Transverse colon (tissue), 4 donors: Measurements from ENCODE around the gene ZNF619. TPM values are rescaled to one million over a fixed set of nuclear protein-coding genes. Genes with fewer than 3 reads are reported as not detected.

Experiments
- DNase-seq: peaks from one replicate; pipeline ENCODE4 v3.0.0-alpha.2; 2019
- H3K27ac ChIP-seq, 4 donors: fragments of 200-600 bp; sonication (generic); 2 replicates each; pipeline ENCODE4 v1.5.1; 2016 to 2018; ENCODE audit warnings: inconsistent platforms in 4 of 4
- H3K27me3 ChIP-seq: fragments of 200-600 bp; sonication (generic); 2 replicates; pipeline ENCODE4 v1.5.1; 2017; ENCODE audit warnings: inconsistent platforms
- H3K36me3 ChIP-seq, 4 donors: fragments of 200-600 bp; sonication (generic); 2 replicates each; pipeline ENCODE4 v1.5.1; 2017 to 2019; ENCODE audit warnings: inconsistent platforms in 4 of 4
- H3K4me1 ChIP-seq, 4 donors: fragments of 200-600 bp; sonication (generic); 2 replicates each; pipeline ENCODE4 v1.5.1; 2017 to 2020; ENCODE audit warnings: inconsistent platforms in 4 of 4
- H3K4me3 ChIP-seq, 4 donors: fragments of 200-600 bp; sonication (generic); 1 replicate in 1 of 4; 2 replicates in 3 of 4; pipeline versions ENCODE4 v1.5.1 to v1.6.1; 2017 to 2019; ENCODE audit warnings: inconsistent platforms in 4 of 4
- H3K9me3 ChIP-seq, 2 donors: fragments of 200-600 bp; sonication (generic); 2 replicates each; pipeline ENCODE4 v1.5.1; 2017 to 2019; ENCODE audit warnings: inconsistent platforms in 2 of 2
- EP300 ChIP-seq: sonication (generic); formaldehyde crosslinking; IDR thresholded peaks from one replicate; pipeline ENCODE4 v1.6.1; 2017; ENCODE audit warnings: antibody characterized with exemption, low read depth
- POLR2A ChIP-seq: fragments of 450-650 bp; IDR thresholded peaks from one replicate; pipeline ENCODE4 v1.6.1; 2016; ENCODE audit warnings: antibody characterized with exemption, mild to moderate bottlenecking, moderate library complexity
- POLR2AphosphoS5 ChIP-seq, 3 donors: sonication (generic); formaldehyde crosslinking; IDR thresholded peaks; one replicate each; pipeline ENCODE4 v1.6.1; 2016; ENCODE audit warnings: antibody characterized with exemption in 3 of 3
- WGBS, 2 donors: methylation state at CpG; one replicate each; pipeline ENCODE4 v1.1.5; 2018; ENCODE audit warnings: low coverage in 1 of 2; 5-methylcytosine and 5-hydroxymethylcytosine counted together
- in situ Hi-C, 4 donors: fragments of 200-750 bp; cut with MboI; loops; one replicate each; pipeline versions ENCODE4 v1.15.0 to v1.15.1; 2017; ENCODE audit warnings: low sequenced_read_pairs in 3 of 4, low pct_ligation_motif_present in 1 of 4, low pct_unique_long_range_greater_than_20kb in 1 of 4
- intact Hi-C: fragments of 100-400 bp; cut with DNase I; formaldehyde crosslinking; loops from one replicate; pipeline ENCODE4 v1.15.1; 2023; ENCODE audit warnings: low total_unique reads
- total RNA-seq, 4 donors: library from RNA; depleted of rRNA; stranded (reverse); fragments of >200 nt; gene quantifications; one replicate each; pipeline ENCODE4 v1.1.0, GENCODE V29; 2016
- TF ChIP-seq, protein P1 (sequence below), 5 experiments: fragments of 200-600 bp in 3 of 5; fragments of 450-650 bp in 2 of 5; sonication (generic) in 3 of 5; IDR thresholded peaks; 1 replicate in 2 of 5; 2 replicates in 3 of 5; pipeline ENCODE4 v1.5.1; 2016 to 2017; ENCODE audit warnings: antibody characterized with exemption in 5 of 5, inconsistent platforms in 3 of 5, mild to moderate bottlenecking in 2 of 5, moderate library complexity in 1 of 5

The ZNF619 gene
- total RNA-seq, 4 donors from 2014 or later = 2.0 to 7.9 (median 4.8) TPM

- 49 to 64% methylated on average over 5 of the region's 5 CpGs for WGBS, 2 donors
- in situ Hi-C loops = no loop called here
- DNase-seq = no peak
Measured at GRCh38 chr3:40504636-40505430, 27.9 kb downstream of the ZNF619 start.

DNA sequence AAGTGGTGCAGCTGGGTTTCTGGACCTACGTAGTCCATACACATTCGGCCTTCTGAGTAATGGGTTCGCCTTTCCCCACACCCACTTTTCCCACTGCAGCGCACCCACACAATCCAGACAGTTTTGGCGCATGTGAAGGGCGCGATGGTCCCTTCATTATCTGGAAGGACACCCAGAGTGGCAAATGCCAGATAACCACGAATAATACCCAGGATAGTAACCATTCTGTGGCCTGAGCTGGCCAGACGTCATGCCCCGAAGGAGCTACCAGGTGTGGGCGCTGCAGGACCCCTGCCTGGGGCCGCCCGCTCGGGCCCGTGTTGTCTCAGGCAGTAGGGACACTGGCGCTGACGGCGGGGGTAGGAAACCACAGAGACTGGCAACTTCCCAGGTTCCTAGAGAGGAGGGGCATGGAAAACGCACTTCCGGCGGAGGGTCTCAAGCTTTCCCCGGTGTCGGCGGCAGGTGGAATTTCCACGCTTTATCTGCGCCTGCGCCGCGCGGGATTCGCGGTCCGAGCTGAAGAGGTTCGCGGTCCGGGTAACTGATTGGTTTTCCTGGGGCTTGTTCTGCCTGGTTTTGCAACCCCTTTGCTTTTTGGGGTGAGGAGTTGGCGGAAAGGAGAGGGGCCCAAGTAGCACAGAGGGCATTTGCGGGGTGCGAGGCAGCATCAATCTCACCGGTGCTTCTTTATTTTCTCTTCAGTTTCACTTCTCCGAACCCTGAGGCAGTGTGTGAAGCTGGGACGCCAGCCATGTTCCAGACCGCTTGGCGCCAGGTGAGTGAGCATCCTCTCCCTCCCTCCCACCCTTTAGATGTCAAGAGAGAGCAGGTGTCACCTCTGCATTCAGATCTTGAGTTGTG is 28.9 kb downstream of the ZNF619 start, which contains the start of gene ZNF620:
Gene ZNF620 (plus strand): TSS at position 441 of the 864 bp plus-strand sequence. CDS start 314 bp downstream, at position 755.
- intact Hi-C loops = no loop called here
- in situ Hi-C loops = no loop called here
- TF ChIP-seq EP300 (no peak), POLR2A (peak; percentile 66), POLR2AphosphoS5 (IDR thresholded peaks at IDR 0.05) (peak; percentile 47 to 73 (median 70))
- TF ChIP-seq, protein P1, sequence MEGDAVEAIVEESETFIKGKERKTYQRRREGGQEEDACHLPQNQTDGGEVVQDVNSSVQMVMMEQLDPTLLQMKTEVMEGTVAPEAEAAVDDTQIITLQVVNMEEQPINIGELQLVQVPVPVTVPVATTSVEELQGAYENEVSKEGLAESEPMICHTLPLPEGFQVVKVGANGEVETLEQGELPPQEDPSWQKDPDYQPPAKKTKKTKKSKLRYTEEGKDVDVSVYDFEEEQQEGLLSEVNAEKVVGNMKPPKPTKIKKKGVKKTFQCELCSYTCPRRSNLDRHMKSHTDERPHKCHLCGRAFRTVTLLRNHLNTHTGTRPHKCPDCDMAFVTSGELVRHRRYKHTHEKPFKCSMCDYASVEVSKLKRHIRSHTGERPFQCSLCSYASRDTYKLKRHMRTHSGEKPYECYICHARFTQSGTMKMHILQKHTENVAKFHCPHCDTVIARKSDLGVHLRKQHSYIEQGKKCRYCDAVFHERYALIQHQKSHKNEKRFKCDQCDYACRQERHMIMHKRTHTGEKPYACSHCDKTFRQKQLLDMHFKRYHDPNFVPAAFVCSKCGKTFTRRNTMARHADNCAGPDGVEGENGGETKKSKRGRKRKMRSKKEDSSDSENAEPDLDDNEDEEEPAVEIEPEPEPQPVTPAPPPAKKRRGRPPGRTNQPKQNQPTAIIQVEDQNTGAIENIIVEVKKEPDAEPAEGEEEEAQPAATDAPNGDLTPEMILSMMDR (IDR thresholded peaks at IDR 0.05) = peak in 3 of 5 experiments; percentile 15 to 35 (median 29)
- WGBS, 2 donors = 5 to 10% methylated on average over 2 to 41 of the region's 44 CpGs
- Histone ChIP-seq H3K36me3 (no peaks in the 10 kb centered on the region), H3K4me1 (peaks cover 0 to 16% (median 13%) of the 10 kb centered on the region in 4 donors), H3K4me3 (peak within 1 kb of the TSS; percentile 55 to 77 (median 67)), H3K9me3 (no peaks in the 10 kb centered on the region), H3K27me3 (no peaks in the 10 kb centered on the region), H3K27ac (peak within 1 kb of the TSS; percentile 77 to 86 (median 83))
- DNase-seq = peak; percentile 83

More at GRCh38 chr3:40504636-40505430, 27.9 kb downstream of the ZNF619 start:
- peak; percentile 43 to 59 (median 56) for TF ChIP-seq POLR2AphosphoS5 (IDR thresholded peaks at IDR 0.05)
- TF ChIP-seq, protein P1 (IDR thresholded peaks at IDR 0.05) = no peak
- H3K4me1 ChIP-seq = peaks cover 0 to 16% (median 13%) of the 10 kb centered on the region in 4 donors
- peak overlapping the region in 2 of 4 donors; percentile 55 to 63 for H3K4me3 ChIP-seq
- no peaks in the 10 kb centered on the region for H3K27me3 ChIP-seq
- no peaks in the 10 kb centered on the region for H3K9me3 ChIP-seq
- intact Hi-C loops = no loop called here
- peak overlapping the region in 3 of 4 donors; percentile 77 to 86 (median 82) for H3K27ac ChIP-seq
- H3K36me3 ChIP-seq = no peaks in the 10 kb centered on the region

DNA sequence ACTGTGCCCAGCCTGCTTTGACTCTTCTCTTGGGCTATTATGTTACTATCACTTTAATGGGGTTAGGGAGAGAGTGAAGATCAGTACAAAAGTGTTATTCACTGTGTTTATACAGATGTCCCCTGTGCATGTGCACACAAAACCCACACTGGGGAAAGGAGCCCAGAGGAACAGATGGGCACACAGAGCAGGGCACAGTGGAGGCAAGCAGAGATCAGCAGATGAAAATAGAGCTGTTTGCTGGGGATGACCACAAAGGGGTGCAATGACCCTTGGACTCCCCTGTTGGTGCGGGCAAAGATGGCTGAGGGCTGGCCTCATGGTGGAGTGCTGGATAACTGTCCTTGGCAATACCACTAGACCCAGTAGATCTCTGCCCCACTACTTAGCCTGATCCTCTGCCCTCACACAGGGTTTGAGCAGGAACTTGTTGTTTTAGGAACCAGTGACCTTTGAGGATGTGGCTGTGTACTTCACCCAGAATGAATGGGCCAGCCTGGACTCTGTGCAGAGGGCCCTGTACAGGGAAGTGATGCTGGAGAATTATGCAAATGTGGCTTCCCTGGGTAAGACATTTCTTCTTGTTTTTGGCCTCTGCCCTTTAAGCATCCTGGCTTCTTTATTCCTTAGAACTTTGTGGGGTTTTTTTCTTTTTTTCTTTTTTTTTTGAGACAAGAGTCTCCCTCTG is 34.3 kb downstream of the ZNF619 start:
- Histone ChIP-seq H3K27ac (no peak overlapping the region), H3K36me3 (peaks cover 0 to 15% (median 0%) of the 10 kb centered on the region in 4 donors), H3K4me3 (no peak overlapping the region), H3K27me3 (no peaks in the 10 kb centered on the region), H3K9me3 (no peaks in the 10 kb centered on the region), H3K4me1 (peaks cover 0 to 7% (median 3%) of the 10 kb centered on the region in 4 donors)
- TF ChIP-seq POLR2A (no peak), POLR2AphosphoS5 (IDR thresholded peaks at IDR 0.05) (no peak), EP300 (no peak)
- TF ChIP-seq, protein P1 (IDR thresholded peaks at IDR 0.05) = no peak
- intact Hi-C loops (no loop called here), in situ Hi-C loops (no loop called here)
- 95% methylated on average over 1 of the region's 1 CpG; no CpG with 5 or more reads in 1 of the 2 donors for WGBS, 2 donors
- no peak for DNase-seq
